GM19043 (cell line): ENCODE measurements around the gene SLC8A2.
"Not testable (repeated sequence)": the region's sequence is repeated elsewhere in the genome, so short reads cannot be mapped to it uniquely, and the experiment has no call there.

Source experiments
- ATAC-seq: cut with Tn5 transposase; IDR thresholded peaks from one replicate; pipeline ENCODE4 v1.9.1; 2021; ENCODE audit warnings: low read depth; ENCODE audit not compliant: unreplicated experiment

SLC8A2 gene

DNA sequence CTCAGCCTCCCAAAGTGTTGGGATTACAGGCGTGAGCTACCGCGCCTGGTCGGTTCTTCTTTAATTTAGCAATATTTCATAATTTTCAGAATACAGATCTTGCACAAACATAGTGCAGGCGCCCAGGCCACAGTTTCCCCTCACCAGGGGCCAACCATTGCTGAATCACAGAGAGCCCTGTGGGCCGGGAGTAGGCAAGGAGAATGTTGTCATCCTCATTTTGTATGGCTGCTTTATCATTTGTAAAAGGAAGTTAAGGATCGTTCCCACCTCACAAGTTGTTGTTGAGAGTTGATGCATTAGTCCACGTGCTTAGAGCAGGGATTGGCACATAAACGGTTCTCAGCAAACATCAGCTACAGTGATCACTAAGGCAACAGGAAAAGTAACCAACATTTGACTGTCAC, 82.5 kb downstream of the SLC8A2 start:
- no peak for ATAC-seq

GRCh38 chr19:47388721-47389120, 83.0 kb downstream of the SLC8A2 start:
- not testable (repeated sequence) for ATAC-seq

DNA sequence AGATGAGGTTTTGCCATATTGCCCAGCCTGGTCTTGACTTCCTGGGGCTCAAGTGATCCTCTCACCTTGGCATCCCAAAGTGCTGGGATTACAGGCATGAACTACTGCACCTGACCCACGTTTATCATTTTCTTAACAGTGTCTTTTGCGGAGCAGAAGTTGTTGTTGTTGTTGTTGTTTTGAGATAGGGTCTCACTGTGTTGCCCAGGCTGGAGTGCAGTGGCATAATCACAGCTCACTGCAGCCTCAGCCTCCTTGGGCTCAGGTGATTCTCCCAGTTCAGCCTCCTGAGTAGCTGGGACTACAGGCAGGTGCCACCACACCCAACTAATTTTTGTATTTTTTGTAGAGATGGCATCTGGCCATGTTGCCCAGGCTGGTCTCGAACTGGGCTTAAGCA, 84.1 kb downstream of the SLC8A2 start:
- not testable (repeated sequence) for ATAC-seq

DNA sequence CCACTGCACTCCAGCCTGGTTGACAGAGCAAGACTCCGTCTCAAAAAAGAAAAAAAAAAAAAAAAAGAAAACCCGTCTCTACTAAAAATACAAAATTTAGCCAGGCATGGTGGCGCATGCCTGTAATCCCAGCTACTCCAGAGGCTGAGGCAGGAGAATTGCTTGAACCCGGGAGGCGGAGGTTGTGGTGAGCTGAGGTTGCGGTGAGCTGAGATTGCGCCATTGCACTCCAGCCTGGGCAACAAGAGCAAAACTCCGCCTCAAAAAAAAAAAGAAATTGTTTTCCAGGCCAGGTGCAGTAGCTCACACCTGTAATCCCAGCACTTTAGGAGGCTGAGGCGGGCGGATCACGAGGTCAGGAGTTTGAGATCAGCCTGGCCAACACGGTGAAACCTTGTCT, 85.1 kb downstream of the SLC8A2 start:
- not testable (repeated sequence) for ATAC-seq

DNA sequence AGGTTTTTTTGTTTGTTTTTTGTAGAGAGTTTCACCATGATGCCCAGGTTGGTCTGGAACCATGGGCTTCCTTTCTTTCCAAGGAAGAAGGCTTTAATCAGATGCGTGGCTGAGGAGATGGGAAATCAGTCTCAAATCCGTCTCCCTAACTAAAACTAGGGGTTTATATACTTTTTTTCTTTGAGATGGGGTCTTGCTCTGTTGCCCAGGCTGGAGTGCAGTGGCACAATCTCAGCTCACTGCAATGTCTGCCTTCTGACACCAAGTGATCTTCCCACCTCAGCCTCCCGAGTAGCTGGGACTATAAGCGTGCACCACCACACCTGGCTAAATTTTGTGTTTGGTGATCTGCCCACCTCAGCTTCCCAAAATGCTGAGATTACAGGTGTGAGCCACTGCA, 87.2 kb downstream of the SLC8A2 start:
- ATAC-seq = not testable (repeated sequence)

DNA sequence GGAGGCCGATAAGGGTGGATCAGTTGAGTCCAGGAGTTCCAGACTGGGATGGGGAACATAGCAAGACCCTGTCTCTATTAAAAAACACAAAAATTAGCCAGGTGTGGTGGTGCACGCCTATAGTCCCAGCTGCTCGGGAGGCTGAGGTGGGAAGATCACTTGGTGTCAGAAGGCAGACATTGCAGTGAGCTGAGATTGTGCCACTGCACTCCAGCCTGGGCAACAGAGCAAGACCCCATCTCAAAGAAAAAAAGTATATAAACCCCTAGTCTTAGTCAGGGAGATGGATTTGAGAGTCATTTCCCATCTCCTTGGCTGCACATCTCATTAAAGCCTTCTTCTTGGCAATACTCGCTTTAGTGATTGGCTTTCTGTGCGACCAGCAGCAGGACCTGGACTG, 87.8 kb downstream of the SLC8A2 start:
- ATAC-seq = not testable (repeated sequence)

GRCh38 chr19:47381653-47382279, 89.9 kb downstream of the SLC8A2 start:
- no peak for ATAC-seq

GRCh38 chr19:47381121-47381520, 90.6 kb downstream of the SLC8A2 start:
- ATAC-seq = no peak

DNA sequence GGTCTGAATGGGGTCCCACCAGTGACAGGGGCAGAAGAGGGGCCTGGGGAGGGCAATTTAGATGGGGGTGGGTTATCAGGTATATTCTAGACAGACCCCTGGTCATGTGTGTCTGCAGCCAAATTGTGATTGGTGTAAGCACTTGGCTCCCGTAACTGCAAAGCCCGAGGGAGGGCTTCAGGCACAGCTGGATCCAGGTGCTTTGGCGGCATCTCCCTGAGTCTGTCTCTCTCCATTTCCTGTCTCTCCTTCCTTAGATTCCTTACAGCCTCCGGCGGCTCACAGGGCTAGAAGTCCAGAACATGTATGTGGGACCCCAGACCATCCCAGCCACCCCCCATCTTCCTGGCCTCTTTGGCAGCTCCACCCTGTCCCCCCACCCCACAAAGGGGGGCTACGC, 91.1 kb downstream of the SLC8A2 start:
- ATAC-seq = no peak

DNA sequence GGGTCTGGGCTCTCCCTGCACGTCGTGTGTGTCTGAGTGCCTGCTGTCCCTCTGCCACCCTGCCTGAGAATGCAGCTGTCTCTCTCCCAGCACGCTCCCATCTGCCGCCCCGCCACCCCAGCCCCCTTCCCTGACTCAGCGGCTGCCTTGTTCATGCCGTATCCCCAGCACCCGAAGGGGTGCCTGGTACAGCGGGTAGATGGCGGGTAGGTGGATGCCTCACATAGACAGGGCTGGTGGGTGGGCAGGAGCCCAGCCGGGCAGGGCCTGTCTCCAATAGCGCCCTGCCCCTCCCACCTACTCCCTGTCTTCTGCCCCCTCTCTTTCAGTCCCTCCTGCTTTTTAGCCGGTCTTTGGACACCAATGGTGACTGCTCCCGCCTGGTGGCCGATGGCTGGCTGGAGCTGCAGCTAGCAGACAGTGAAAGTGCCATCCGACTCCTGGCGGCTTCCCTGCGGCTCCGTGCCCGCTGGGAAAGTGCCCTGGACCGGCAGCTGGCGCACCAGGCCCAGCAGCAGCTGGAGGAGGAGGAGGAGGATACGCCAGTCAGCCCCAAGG, 92.2 kb downstream of the SLC8A2 start:
- ATAC-seq = no peak

- no peak for ATAC-seq
These were observed 93.4 kb downstream of the SLC8A2 start for GRCh38 chr19:47378246-47378645.
